Panc1 (cell line): Measurements from ENCODE around the gene GARS1. TPM values are rescaled to one million over a fixed set of nuclear protein-coding genes. Genes with fewer than 3 reads are reported as not detected.

ENCODE experiments used
- ATAC-seq: fragments of 200-7000 bp; cut with Tn5 transposase; 2 replicates; pipeline ENCODE4 v1.9.1; 2020; ENCODE audit warnings: mild to moderate bottlenecking, moderate library complexity
- BruUV-seq: library from RNA; stranded (reverse); fragments of 400-500 nt; replicated peaks from 2 replicates; lab custom pipeline; 2021; lab: Mats Ljungman, UMichigan
- CTCF ChIA-PET: fragments of 300-600 bp; sonication (Branson Sonifier 250); formaldehyde crosslinking; loops from one replicate; lab custom pipeline; 2022; ENCODE audit warnings: antibody characterized with exemption; lab: Charles Lee
- POLR2A ChIA-PET: fragments of 300-600 bp; sonication (Branson Sonifier 250); formaldehyde crosslinking; loops from one replicate; lab custom pipeline; 2022; ENCODE audit warnings: antibody characterized with exemption; lab: Charles Lee
- DNase-seq: peaks from one replicate; pipeline ENCODE4 v3.0.0-alpha.2; 2010; ENCODE audit warnings: low read depth, low spot score
- H3K27ac ChIP-seq: 2 replicates; pipeline ENCODE4 v1.5.1; 2011; ENCODE audit warnings: mild to moderate bottlenecking, low read length, inconsistent platforms
- H3K27me3 ChIP-seq: fragments of 200-500 bp; sonication (Bioruptor generic); 2 replicates; pipeline ENCODE4 v1.6.0; 2014; ENCODE audit warnings: low read length, inconsistent platforms; ENCODE audit not compliant: control insufficient read depth, insufficient read depth
- H3K36me3 ChIP-seq: fragments of 200-500 bp; sonication (Bioruptor generic); 2 replicates; pipeline ENCODE4 v1.5.1; 2014; ENCODE audit warnings: inconsistent platforms, mild to moderate bottlenecking, low read length, moderate library complexity; ENCODE audit not compliant: control insufficient read depth, insufficient read depth
- H3K4me1 ChIP-seq: 2 replicates; pipeline ENCODE4 v1.5.1; 2011; ENCODE audit warnings: inconsistent platforms, mild to moderate bottlenecking, low read length, moderate library complexity; ENCODE audit not compliant: control insufficient read depth, insufficient read depth
- H3K4me3 ChIP-seq, 2 experiments: 2 replicates each; pipeline ENCODE4 v1.5.1; 2011 to 2012; ENCODE audit warnings: low read depth in 2 of 2, low read length in 2 of 2, mild to moderate bottlenecking in 2 of 2, inconsistent platforms in 1 of 2, moderate library complexity in 1 of 2
- H3K9me3 ChIP-seq: fragments of 200-500 bp; sonication (Bioruptor generic); 2 replicates; pipeline ENCODE4 v1.5.1; 2014; ENCODE audit warnings: low read depth, mild to moderate bottlenecking, inconsistent platforms, low read length, moderate library complexity; ENCODE audit not compliant: control insufficient read depth, insufficient read depth
- POLR2AphosphoS5 ChIP-seq: IDR thresholded peaks from 2 replicates; pipeline ENCODE4 v1.6.1; 2012; ENCODE audit warnings: mild to moderate bottlenecking, low read depth, low read length, moderate library complexity
- SIN3A ChIP-seq: IDR thresholded peaks from 2 replicates; pipeline ENCODE4 v1.6.1; 2012; ENCODE audit warnings: low read depth, mild to moderate bottlenecking, low read length, moderate library complexity, borderline replicate concordance; ENCODE audit not compliant: insufficient read depth
- TCF7L2 ChIP-seq: IDR thresholded peaks from 2 replicates; pipeline ENCODE4 v1.6.1; 2011; ENCODE audit warnings: mild to moderate bottlenecking, low read depth, low read length, inconsistent platforms
- in situ Hi-C: cut with HindIII; loops from 2 replicates; pipeline ENCODE4 v1.10.0; 2016; ENCODE audit warnings: low sequenced_read_pairs, low pct_unique_long_range_greater_than_20kb
- intact Hi-C: fragments of 100-400 bp; cut with micrococcal nuclease; formaldehyde crosslinking; loops from one replicate; pipeline ENCODE4 v1.10.0; 2022; ENCODE audit not compliant: unreplicated experiment
- total RNA-seq: library from RNA; stranded (reverse); gene quantifications from one replicate; pipeline ENCODE4 v1.2.1, GENCODE V29; 2021; ENCODE audit not compliant: unreplicated experiment
- TF ChIP-seq, protein P1 (sequence below): fragments of 450-650 bp; IDR thresholded peaks from 2 replicates; pipeline ENCODE4 v1.5.1; 2017; ENCODE audit warnings: mild to moderate bottlenecking
- TF ChIP-seq, protein P2 (sequence below), 2 experiments: IDR thresholded peaks; 2 replicates each; pipeline ENCODE4 v1.6.1; 2011 to 2012; ENCODE audit warnings: low read depth in 2 of 2, control low read depth in 1 of 2, low read length in 1 of 2, mild to moderate bottlenecking in 1 of 2, moderate library complexity in 1 of 2; ENCODE audit not compliant: insufficient read depth in 1 of 2

GARS1 gene
- total RNA-seq, 1 experiment from 2014 or later = 271 TPM

DNA sequence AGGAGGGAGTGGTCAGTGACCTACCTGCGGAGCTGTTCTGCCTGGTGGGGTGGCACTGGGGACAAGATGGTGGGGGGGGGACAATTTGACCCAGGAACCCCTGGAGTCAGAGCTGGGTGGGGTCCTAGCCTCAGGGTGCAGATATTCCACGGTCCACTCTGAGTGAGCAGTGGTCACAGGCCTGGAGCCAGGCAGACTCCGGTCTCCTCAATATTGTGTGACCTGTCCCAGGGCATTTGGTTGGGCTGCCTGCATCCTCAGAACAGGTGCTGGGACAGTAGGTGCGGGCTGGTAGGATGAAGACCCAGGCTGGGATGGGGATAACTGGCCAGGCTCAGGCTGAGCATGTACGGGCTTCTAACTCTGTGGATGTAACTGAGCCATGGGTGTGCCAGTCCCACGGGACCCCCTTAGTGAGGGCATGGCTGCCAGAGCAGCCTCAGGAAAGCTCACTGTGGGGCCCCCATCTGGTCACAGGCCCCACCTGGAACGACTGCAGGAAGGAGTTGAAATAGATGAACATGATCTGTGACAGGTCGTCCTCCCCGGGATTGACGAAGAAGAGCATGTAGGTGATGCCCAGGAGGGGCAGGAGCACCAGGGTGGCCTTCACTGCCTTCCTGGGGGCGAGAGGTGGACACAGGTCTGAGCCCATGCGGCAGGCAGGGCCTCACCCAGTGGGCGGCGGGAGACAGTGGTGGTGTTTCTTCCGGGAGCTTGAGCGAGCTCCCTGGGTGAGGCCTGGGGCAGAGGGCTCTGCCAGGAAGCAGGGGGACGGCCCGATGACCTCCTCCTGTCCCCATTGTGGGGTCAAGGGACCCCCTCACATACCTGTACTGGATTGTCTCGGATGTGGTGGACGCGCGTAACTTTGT is 60.7 kb downstream of the GARS1 start:
- Histone ChIP-seq H3K4me1 (no peaks in the 10 kb centered on the region), H3K27ac (no peak overlapping the region), H3K9me3 (no peaks in the 10 kb centered on the region), H3K27me3 (no peaks in the 10 kb centered on the region), H3K4me3 (no peak overlapping the region), H3K36me3 (no peaks in the 10 kb centered on the region)
- in situ Hi-C loops (no loop called here), intact Hi-C loops (no loop called here)
- CTCF ChIA-PET = no interaction called here
- no TSS peak for BruUV-seq
- POLR2A ChIA-PET = no interaction called here
- TF ChIP-seq TCF7L2 = no peak
- no peak for TF ChIP-seq POLR2AphosphoS5
- no peak for TF ChIP-seq SIN3A
- TF ChIP-seq, protein P1, sequence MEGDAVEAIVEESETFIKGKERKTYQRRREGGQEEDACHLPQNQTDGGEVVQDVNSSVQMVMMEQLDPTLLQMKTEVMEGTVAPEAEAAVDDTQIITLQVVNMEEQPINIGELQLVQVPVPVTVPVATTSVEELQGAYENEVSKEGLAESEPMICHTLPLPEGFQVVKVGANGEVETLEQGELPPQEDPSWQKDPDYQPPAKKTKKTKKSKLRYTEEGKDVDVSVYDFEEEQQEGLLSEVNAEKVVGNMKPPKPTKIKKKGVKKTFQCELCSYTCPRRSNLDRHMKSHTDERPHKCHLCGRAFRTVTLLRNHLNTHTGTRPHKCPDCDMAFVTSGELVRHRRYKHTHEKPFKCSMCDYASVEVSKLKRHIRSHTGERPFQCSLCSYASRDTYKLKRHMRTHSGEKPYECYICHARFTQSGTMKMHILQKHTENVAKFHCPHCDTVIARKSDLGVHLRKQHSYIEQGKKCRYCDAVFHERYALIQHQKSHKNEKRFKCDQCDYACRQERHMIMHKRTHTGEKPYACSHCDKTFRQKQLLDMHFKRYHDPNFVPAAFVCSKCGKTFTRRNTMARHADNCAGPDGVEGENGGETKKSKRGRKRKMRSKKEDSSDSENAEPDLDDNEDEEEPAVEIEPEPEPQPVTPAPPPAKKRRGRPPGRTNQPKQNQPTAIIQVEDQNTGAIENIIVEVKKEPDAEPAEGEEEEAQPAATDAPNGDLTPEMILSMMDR = no peak
- TF ChIP-seq, protein P2, sequence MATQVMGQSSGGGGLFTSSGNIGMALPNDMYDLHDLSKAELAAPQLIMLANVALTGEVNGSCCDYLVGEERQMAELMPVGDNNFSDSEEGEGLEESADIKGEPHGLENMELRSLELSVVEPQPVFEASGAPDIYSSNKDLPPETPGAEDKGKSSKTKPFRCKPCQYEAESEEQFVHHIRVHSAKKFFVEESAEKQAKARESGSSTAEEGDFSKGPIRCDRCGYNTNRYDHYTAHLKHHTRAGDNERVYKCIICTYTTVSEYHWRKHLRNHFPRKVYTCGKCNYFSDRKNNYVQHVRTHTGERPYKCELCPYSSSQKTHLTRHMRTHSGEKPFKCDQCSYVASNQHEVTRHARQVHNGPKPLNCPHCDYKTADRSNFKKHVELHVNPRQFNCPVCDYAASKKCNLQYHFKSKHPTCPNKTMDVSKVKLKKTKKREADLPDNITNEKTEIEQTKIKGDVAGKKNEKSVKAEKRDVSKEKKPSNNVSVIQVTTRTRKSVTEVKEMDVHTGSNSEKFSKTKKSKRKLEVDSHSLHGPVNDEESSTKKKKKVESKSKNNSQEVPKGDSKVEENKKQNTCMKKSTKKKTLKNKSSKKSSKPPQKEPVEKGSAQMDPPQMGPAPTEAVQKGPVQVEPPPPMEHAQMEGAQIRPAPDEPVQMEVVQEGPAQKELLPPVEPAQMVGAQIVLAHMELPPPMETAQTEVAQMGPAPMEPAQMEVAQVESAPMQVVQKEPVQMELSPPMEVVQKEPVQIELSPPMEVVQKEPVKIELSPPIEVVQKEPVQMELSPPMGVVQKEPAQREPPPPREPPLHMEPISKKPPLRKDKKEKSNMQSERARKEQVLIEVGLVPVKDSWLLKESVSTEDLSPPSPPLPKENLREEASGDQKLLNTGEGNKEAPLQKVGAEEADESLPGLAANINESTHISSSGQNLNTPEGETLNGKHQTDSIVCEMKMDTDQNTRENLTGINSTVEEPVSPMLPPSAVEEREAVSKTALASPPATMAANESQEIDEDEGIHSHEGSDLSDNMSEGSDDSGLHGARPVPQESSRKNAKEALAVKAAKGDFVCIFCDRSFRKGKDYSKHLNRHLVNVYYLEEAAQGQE (IDR thresholded peaks at IDR 0.05; ENCODE audit: insufficient read depth in 1 of 2, low read depth in 2 of 2, low read length in 1 of 2) = no peak
- ATAC-seq (no peak), DNase-seq (no peak)

DNA sequence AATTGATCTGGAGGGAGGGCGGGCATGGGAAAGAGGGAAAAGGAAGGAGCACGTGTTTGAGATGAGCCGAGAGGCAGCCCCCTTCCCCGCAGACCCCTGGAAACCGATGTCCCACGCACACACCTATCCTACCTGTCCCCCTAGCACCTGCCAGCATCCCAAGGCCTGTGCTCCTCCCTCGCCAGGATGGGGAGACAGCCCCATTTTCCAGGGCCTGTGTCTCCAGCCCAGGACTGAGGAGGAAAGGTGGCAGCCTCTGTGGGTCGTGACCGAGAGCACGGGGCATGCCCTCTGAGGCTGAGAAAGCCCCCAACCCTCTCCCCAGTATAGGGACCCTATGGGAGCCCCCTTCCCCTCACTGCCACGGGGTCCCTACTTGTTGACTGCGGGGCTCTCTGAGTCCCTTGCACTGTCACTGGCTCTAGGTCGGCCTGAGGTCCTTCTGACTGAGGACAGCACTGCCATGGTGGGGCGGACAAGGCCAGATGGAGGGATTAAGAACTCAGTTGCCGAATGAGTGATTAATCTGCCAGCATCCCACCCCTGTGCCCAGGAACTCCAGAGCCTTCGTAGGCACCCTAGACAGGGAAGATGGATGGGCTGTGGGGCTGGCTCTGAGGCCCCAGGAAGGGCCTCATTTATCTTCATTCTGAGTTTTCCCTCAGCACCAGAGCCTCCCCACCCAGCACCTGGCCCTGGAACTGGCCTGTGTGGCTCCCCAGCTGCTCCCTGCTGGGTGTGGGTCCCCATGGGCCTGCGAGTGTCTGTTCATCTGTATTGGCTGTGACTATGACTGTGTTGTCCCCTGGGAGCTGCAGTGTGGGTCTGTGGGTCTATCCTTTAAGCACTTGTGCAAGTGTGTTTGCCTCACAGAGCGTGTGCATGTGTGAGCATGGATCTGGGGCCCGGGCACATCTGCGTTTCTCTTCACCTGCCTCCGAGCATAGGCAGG is 61.6 kb downstream of the GARS1 start:
- CTCF ChIA-PET = no interaction called here
- TF ChIP-seq, protein P1 = no peak
- TF ChIP-seq POLR2AphosphoS5 = no peak
- TF ChIP-seq, protein P2 (IDR thresholded peaks at IDR 0.05; ENCODE audit: insufficient read depth in 1 of 2, low read depth in 2 of 2, low read length in 1 of 2) = no peak
- no peak for TF ChIP-seq SIN3A
- TF ChIP-seq TCF7L2 = no peak
- no peaks in the 10 kb centered on the region for H3K27me3 ChIP-seq
- intact Hi-C loops (no loop called here), in situ Hi-C loops (no loop called here)
- no peaks in the 10 kb centered on the region for H3K4me1 ChIP-seq
- H3K4me3 ChIP-seq = no peak overlapping the region
- BruUV-seq = no TSS peak
- H3K9me3 ChIP-seq = no peaks in the 10 kb centered on the region
- no peak overlapping the region for H3K27ac ChIP-seq
- no peak for DNase-seq
- POLR2A ChIA-PET = no interaction called here
- H3K36me3 ChIP-seq = no peaks in the 10 kb centered on the region
- ATAC-seq = no peak
